IPS-20b (cell line): ENCODE results near the gene TAP1.

Experiments used
- H3K27ac ChIP-seq: one replicate; pipeline ENCODE4 v1.5.1; 2013; ENCODE audit warnings: low read length
- H3K27me3 ChIP-seq: 2 replicates; pipeline ENCODE4 v1.6.1; 2013; ENCODE audit warnings: mild to moderate bottlenecking, low read length, inconsistent platforms; ENCODE audit not compliant: insufficient read depth
- H3K36me3 ChIP-seq: 2 replicates; pipeline ENCODE4 v1.6.1; 2013; ENCODE audit warnings: low read depth, mild to moderate bottlenecking, inconsistent platforms, low read length, moderate library complexity; ENCODE audit not compliant: insufficient read depth
- H3K4me1 ChIP-seq: 2 replicates; pipeline ENCODE4 v1.6.1; 2013; ENCODE audit warnings: mild to moderate bottlenecking, control low read depth, inconsistent platforms, low read length, moderate library complexity; ENCODE audit not compliant: insufficient read depth
- H3K4me3 ChIP-seq: 2 replicates; pipeline ENCODE4 v1.5.1; 2013; ENCODE audit warnings: mild to moderate bottlenecking, low read length, inconsistent platforms
- H3K9ac ChIP-seq: 2 replicates; pipeline ENCODE4 v1.6.1; 2013; ENCODE audit warnings: low read depth, mild to moderate bottlenecking, inconsistent platforms, low read length, moderate library complexity
- H3K9me3 ChIP-seq: 2 replicates; pipeline ENCODE4 v1.6.1; 2013; ENCODE audit warnings: mild to moderate bottlenecking, low read depth, low read length, inconsistent platforms; ENCODE audit not compliant: insufficient read depth

Gene TAP1

DNA sequence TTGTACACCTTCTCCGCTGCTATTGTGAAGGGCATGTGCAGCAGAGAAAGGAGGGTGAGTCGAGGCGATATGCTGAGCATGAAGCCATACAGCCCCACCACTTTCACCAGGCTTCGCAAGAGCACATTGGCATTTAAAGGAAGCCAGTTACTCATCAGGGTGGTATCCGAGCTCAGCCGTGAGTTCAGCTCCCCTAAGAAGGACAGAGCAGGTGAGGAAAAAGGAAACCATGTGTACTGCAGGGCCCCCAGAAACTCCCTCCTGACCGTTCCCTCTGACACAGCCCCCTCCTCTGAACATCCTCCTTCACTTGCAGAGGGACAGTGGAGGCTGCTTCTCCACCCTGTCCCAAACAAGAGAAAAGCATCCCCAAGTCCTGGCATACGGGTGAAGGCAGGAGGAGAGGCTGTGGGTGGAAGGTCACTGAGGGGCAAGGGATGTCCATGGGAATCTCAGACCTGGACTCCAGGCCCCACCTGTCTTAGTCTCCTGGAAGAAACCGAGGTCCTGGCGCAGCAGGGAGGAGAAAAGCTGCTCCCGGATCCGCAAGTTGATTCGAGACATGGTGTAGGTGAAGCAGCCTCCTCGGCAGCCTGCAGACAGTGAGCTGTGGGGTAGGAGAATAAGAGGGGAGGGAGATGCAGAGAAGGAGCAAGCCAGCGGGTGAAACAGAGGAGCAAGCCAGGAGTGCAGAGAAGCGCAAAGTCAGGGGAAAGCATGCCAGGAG, 18.2 kb downstream of the TAP1 start:
- H3K9me3 ChIP-seq = no peaks in the 10 kb centered on the region
- H3K27ac ChIP-seq = no peak overlapping the region
- H3K36me3 ChIP-seq = peaks cover 11% of the 10 kb centered on the region
- H3K27me3 ChIP-seq = 0 out of 2 replicates have a peak, but pooled peaks cover 3% of the 10 kb centered on the region
- H3K4me1 ChIP-seq = no peaks in the 10 kb centered on the region
- H3K4me3 ChIP-seq = no peak overlapping the region
- no peak overlapping the region for H3K9ac ChIP-seq

DNA sequence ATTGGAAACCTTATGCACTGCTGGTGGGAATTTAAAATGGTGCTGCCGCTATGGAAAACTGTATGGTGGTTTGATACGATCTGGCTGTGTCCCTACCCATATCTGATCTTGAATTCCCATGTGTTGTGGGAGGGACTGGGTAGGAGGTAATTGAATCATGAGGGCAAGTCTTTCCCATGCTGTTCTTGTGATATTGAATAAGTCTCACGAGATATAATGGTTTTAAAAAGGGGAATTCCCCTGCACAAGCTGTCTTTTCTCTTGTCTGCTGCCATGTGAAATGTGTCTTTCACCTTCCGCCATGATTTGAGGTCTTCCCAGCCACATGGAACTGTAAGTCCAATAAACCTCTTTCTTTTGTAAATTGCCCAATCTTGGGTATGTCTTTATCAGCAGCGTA, 19.8 kb downstream of the TAP1 start:
- H3K9ac ChIP-seq = no peak overlapping the region
- no peaks in the 10 kb centered on the region for H3K4me1 ChIP-seq
- H3K27ac ChIP-seq = no peak overlapping the region
- no peak overlapping the region for H3K4me3 ChIP-seq
- peaks cover 23% of the 10 kb centered on the region for H3K36me3 ChIP-seq
- H3K27me3 ChIP-seq = no peaks in the 10 kb centered on the region
- H3K9me3 ChIP-seq = no peaks in the 10 kb centered on the region

DNA sequence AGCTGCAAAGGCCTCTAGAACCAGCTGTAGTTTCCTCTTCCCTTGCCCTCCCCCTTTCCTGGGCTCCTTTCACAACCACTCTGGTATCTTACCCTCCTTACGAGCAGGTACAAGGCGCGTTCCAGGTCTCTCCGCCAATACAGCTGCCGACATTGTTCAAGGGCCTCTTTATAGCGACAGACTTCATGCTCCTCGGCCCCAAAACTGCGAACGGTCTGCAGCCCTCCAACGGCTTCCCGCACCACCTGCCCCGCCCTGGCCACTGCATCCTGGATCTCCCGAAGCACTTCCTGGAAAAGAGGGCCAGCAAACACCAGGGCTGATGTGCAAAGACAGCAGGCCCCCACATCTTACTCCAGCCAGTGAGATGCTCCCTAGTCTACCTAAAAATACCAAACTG, 21.0 kb downstream of the TAP1 start:
- no peak overlapping the region for H3K9ac ChIP-seq
- no peak overlapping the region for H3K27ac ChIP-seq
- H3K4me1 ChIP-seq = no peaks in the 10 kb centered on the region
- H3K27me3 ChIP-seq = no peaks in the 10 kb centered on the region
- H3K4me3 ChIP-seq = no peak overlapping the region
- peaks cover 23% of the 10 kb centered on the region for H3K36me3 ChIP-seq
- no peaks in the 10 kb centered on the region for H3K9me3 ChIP-seq

DNA sequence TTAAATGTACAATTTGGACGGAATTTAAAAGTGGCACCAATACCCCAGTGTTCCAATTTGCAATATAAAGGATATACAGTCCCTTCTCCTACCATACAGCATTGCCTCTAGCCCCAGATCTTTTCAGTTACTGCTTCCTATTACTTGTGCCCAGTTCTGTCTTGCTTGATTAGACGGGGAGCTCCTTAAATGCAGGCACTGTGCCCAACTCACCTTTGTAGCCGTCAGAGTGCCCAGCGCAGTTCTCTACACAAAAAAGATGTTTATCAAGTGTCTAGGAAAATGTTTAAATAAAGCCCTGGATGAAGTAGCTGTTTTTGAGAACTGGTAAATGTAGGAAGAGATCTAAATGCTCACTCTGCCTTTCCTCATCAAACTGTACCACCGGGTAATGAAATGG, 22.6 kb downstream of the TAP1 start:
- H3K36me3 ChIP-seq = peaks cover 23% of the 10 kb centered on the region
- no peak overlapping the region for H3K4me3 ChIP-seq
- H3K27ac ChIP-seq = no peak overlapping the region
- H3K9ac ChIP-seq = no peak overlapping the region
- no peaks in the 10 kb centered on the region for H3K4me1 ChIP-seq
- no peaks in the 10 kb centered on the region for H3K27me3 ChIP-seq
- no peaks in the 10 kb centered on the region for H3K9me3 ChIP-seq

DNA sequence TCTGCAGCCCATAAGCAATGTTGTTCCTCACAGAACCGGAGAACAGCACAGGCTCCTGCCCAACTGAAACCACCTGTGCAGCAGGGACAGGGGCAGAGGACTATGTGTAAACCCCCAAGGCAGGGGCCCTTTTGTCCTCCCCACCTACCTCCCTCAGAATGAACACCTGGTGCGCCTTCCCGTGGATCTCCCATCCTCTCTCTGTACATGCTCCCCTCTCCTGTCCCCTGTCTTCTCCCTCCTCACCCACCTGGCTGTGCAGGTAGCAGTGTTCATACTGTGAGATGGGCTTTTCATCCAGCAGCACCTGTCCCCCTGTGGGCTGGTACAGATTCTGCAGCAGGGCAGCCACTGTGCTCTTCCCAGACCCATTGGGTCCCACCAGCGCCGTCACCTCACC, 23.5 kb downstream of the TAP1 start:
- no peak overlapping the region for H3K9ac ChIP-seq
- H3K4me3 ChIP-seq = no peak overlapping the region
- no peaks in the 10 kb centered on the region for H3K9me3 ChIP-seq
- H3K27ac ChIP-seq = no peak overlapping the region
- H3K36me3 ChIP-seq = peaks cover 23% of the 10 kb centered on the region
- no peaks in the 10 kb centered on the region for H3K4me1 ChIP-seq
- H3K27me3 ChIP-seq = no peaks in the 10 kb centered on the region

DNA sequence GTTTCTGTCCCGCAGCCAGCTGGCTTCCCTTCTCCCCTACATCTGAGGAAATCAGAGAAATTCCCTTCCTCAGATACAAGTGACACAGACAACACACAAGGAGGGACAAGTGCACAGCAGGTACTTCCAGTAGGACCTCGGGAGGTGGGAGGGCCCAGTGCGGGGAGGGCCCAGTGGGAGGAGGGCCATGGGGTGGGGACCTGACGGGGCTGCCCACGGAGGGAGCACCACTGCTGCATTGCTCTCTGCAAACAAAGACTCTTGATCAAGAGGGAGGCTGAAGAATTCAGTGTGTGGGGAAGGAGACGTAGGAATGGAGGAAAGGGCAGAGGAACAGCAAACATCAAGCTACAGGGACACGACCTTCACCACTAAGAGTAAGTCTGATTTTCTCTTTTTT, 24.0 kb downstream of the TAP1 start:
- peaks cover 23% of the 10 kb centered on the region for H3K36me3 ChIP-seq
- H3K9ac ChIP-seq = no peak overlapping the region
- no peaks in the 10 kb centered on the region for H3K27me3 ChIP-seq
- H3K4me1 ChIP-seq = no peaks in the 10 kb centered on the region
- H3K27ac ChIP-seq = no peak overlapping the region
- no peak overlapping the region for H3K4me3 ChIP-seq
- H3K9me3 ChIP-seq = no peaks in the 10 kb centered on the region

DNA sequence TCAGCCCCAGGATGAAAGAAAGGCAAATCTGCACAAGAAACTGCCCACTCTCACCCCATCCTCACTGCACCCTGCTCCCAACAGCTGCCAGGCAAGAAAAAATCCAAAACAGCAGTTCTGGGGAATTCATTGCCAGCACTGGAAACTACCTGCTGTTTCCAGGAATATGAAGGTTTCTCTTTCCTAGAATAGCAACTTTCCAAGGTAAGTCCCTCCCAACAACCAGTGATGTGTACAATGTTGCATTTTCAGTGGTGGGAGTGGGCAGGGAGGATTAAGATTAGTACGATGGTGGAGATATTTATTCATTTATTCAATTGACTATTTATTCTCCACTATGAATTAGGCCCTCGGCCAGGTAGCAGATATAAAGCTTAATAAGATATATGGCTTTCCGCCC, 26.5 kb downstream of the TAP1 start:
- Histone ChIP-seq H3K27ac (no peak overlapping the region), H3K36me3 (peaks cover 23% of the 10 kb centered on the region), H3K27me3 (no peaks in the 10 kb centered on the region), H3K9me3 (no peaks in the 10 kb centered on the region), H3K4me3 (no peak overlapping the region), H3K9ac (no peak overlapping the region), H3K4me1 (no peaks in the 10 kb centered on the region)

DNA sequence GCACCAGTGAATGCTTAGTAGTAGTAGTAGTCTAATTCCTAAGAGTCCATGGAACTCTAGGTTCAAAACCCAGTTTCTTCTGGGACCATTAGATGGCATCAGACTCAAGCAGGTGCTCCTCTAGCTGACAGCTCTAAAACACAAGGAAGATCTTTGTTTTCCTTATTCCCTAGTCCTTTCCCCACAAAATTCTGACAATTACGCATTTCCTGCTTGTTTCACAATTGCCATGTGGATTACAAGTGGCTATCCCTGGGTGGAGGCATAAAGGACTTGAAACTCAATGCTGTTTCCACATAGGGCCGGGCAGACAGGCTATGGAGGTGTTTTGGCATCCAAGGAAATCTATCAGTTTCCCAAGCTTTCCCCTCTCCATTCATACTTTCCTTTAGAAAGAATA, 27.5 kb downstream of the TAP1 start:
- Histone ChIP-seq H3K4me1 (no peaks in the 10 kb centered on the region), H3K4me3 (no peak overlapping the region), H3K27ac (no peak overlapping the region), H3K9me3 (no peaks in the 10 kb centered on the region), H3K9ac (no peak overlapping the region), H3K27me3 (no peaks in the 10 kb centered on the region), H3K36me3 (peaks cover 18% of the 10 kb centered on the region)

DNA sequence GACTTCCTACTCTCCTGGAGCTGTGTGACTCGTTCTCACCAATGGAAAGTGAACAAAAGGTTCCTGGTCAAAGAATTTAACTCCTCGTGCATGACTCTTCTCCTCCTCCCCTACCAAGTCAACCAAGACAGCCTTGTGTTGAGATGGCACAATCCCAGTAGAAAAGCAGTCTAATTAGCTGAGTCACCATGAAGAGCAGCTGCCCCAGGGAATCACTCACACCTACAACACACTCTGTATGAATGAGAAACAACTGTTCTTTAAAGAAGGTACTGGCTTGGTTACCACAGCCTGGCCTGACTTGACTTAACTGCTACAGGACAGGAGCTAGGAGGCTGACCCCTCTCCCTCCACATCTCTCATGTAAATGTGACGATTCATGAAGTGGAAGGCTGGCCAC, 33.8 kb downstream of the TAP1 start:
- H3K27me3 ChIP-seq = no peaks in the 10 kb centered on the region

DNA sequence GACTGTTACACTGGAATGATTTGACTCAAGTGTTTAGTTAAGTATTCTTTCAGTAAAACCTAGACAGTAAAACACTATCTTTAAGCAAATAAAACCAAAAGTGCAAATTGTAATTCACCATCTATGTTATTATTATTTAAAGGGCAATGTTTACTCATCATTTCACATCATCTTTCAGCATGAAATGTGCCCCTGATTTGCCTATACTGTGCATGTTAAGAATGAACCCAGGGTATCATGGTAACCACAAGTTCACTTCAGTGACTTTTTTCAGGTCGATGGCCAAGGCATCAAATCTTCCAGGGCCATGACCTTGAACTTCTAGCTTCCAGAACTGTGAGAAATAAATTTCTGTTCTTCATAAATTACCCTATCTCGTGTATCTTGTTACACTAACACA, 34.6 kb downstream of the TAP1 start:
- Histone ChIP-seq H3K9me3 (no peaks in the 10 kb centered on the region), H3K4me1 (no peaks in the 10 kb centered on the region), H3K4me3 (no peak overlapping the region), H3K36me3 (no peaks in the 10 kb centered on the region), H3K27ac (no peak overlapping the region), H3K27me3 (no peaks in the 10 kb centered on the region), H3K9ac (no peak overlapping the region)

More for the DNA sequence above, 33.8 kb downstream of the TAP1 start:
- H3K9ac ChIP-seq = no peak overlapping the region
- H3K4me3 ChIP-seq = no peak overlapping the region
- H3K9me3 ChIP-seq = no peaks in the 10 kb centered on the region
- no peaks in the 10 kb centered on the region for H3K4me1 ChIP-seq
- H3K27ac ChIP-seq = no peak overlapping the region
- no peaks in the 10 kb centered on the region for H3K36me3 ChIP-seq

DNA sequence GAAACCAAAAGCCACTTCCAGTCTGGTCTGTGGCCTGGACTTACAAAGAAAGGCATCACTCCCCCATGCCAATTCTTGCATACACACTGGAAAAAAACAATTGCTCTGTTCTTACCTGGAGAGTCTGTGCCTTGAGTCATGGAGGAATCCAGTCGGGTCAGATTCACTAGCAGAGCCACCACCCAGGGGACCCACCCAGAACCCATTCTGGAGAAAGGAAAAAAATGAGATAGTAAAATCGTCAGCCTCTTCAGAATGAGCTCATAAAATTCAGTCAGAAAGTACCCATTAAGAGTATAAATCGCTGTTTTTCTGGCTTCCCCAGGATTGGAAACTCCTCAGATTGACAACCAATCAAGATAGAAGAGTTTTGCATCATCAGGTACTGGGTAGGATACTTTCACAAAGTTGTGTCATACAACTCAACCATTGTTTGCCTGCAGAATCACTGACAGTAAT, 36.7 kb downstream of the TAP1 start, which contains the start of gene HLA-DOB:
Gene HLA-DOB, minus strand, starts transcription at position 257 of the 459 bp plus-strand sequence. Its CDS starts 51 bp downstream, at position 206.
- H3K9ac ChIP-seq = no peak within 1 kb of the TSS
- no peaks in the 10 kb centered on the region; the same call in 1 of the 2 replicates for H3K27me3 ChIP-seq
- no peaks in the 10 kb centered on the region for H3K9me3 ChIP-seq
- no peaks in the 10 kb centered on the region for H3K4me1 ChIP-seq
- H3K36me3 ChIP-seq = no peaks in the 10 kb centered on the region
- H3K27ac ChIP-seq = no peak within 1 kb of the TSS
- H3K4me3 ChIP-seq = no peak within 1 kb of the TSS

DNA sequence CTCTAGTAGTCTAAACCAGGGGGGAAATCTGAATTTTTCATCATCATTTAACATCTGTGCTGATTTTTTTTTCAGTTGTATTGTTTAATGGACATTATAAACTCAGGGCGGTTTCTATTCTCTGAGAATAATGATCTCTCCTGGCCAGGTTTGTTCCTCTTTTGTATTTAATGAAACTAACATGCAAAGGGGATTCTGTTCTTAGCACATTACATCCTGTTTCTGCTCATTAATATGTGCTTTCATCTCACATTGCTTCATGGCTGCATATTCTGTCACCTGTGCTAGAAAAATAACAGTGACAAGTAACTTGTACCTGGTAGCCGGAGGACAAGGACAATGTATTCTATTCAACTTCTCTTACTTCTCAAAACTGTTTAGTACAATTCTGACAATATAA, 37.5 kb downstream of the TAP1 start:
- Histone ChIP-seq H3K36me3 (no peaks in the 10 kb centered on the region), H3K4me1 (no peaks in the 10 kb centered on the region), H3K4me3 (no peak overlapping the region), H3K9me3 (no peaks in the 10 kb centered on the region), H3K9ac (no peak overlapping the region), H3K27ac (no peak overlapping the region), H3K27me3 (no peaks in the 10 kb centered on the region; the same call in 1 of the 2 replicates)
